HUES6 (cell line): ENCODE measurements around the gene PCDH7.

ENCODE experiments used
- H3K27ac ChIP-seq: 2 replicates; pipeline ENCODE4 v1.7.0; 2013; ENCODE audit warnings: low read depth, mild to moderate bottlenecking, low read length, inconsistent platforms
- H3K27me3 ChIP-seq: 2 replicates; pipeline ENCODE4 v1.6.1; 2013; ENCODE audit warnings: low read length; ENCODE audit not compliant: control insufficient read depth, insufficient read depth
- H3K36me3 ChIP-seq: 2 replicates; pipeline ENCODE4 v1.6.1; 2013; ENCODE audit warnings: low read length; ENCODE audit not compliant: control insufficient read depth, insufficient read depth
- H3K4me1 ChIP-seq: 2 replicates; pipeline ENCODE4 v1.6.1; 2013; ENCODE audit warnings: low read length; ENCODE audit not compliant: control insufficient read depth, insufficient read depth
- H3K4me3 ChIP-seq: 2 replicates; pipeline ENCODE4 v1.5.1; 2013; ENCODE audit warnings: low read depth, low read length
- H3K9ac ChIP-seq: one replicate; pipeline ENCODE4 v1.6.1; 2013; ENCODE audit warnings: mild to moderate bottlenecking, low read length
- H3K9me3 ChIP-seq: 2 replicates; pipeline ENCODE4 v1.6.1; 2013; ENCODE audit warnings: low read depth, low read length; ENCODE audit not compliant: control insufficient read depth, insufficient read depth

PCDH7 gene

GRCh38 chr4:30719454-30720020 lies 632 bp upstream of the PCDH7 start:
- no peak overlapping the region; the same call in 1 of the 2 replicates for H3K27ac ChIP-seq
- H3K9ac ChIP-seq, result peak overlapping the region; percentile 84
- no peaks in the 10 kb centered on the region for H3K9me3 ChIP-seq
- H3K4me1 ChIP-seq, result peaks cover 10% of the 10 kb centered on the region
- no peaks in the 10 kb centered on the region for H3K36me3 ChIP-seq
- H3K4me3 ChIP-seq, result peak overlapping the region; percentile 95
- H3K27me3 ChIP-seq, result peaks cover 64% of the 10 kb centered on the region

- H3K4me1 ChIP-seq, result peaks cover 10% of the 10 kb centered on the region
These were observed 554 bp downstream of the PCDH7 start for GRCh38 chr4:30720661-30721184.

GRCh38 chr4:30721185-30722091 lies 1.3 kb downstream of the PCDH7 start:
- peaks cover 10% of the 10 kb centered on the region for H3K4me1 ChIP-seq
- H3K36me3 ChIP-seq, result no peaks in the 10 kb centered on the region
- H3K4me3 ChIP-seq, result peak overlapping the region; percentile 95
- peak overlapping the region; percentile 84 for H3K9ac ChIP-seq
- no peak overlapping the region for H3K27ac ChIP-seq
- peaks cover 65% of the 10 kb centered on the region for H3K27me3 ChIP-seq
- no peaks in the 10 kb centered on the region for H3K9me3 ChIP-seq

More at GRCh38 chr4:30720661-30721184, 554 bp downstream of the PCDH7 start:
- H3K4me3 ChIP-seq, result peak overlapping the region; percentile 95
- H3K27ac ChIP-seq, result no peak overlapping the region
- H3K36me3 ChIP-seq, result no peaks in the 10 kb centered on the region
- H3K9me3 ChIP-seq, result no peaks in the 10 kb centered on the region
- H3K27me3 ChIP-seq, result peaks cover 65% of the 10 kb centered on the region
- H3K9ac ChIP-seq, result peak overlapping the region; percentile 84

GRCh38 chr4:30722092-30722358 lies 1.9 kb downstream of the PCDH7 start:
- peak overlapping the region; percentile 51 for H3K9ac ChIP-seq
- peaks cover 10% of the 10 kb centered on the region for H3K4me1 ChIP-seq
- H3K36me3 ChIP-seq, result no peaks in the 10 kb centered on the region
- H3K27me3 ChIP-seq, result peaks cover 65% of the 10 kb centered on the region
- H3K27ac ChIP-seq, result no peak overlapping the region
- peak overlapping the region; percentile 95 for H3K4me3 ChIP-seq
- H3K9me3 ChIP-seq, result no peaks in the 10 kb centered on the region

- Histone ChIP-seq H3K27me3 (peaks cover 63% of the 10 kb centered on the region), H3K4me1 (peaks cover 10% of the 10 kb centered on the region), H3K36me3 (no peaks in the 10 kb centered on the region), H3K4me3 (peak overlapping the region; percentile 95), H3K9me3 (no peaks in the 10 kb centered on the region), H3K27ac (no peak overlapping the region), H3K9ac (peak overlapping the region; percentile 51)
These were observed 2.4 kb downstream of the PCDH7 start for GRCh38 chr4:30722359-30723200.

- no peak overlapping the region for H3K27ac ChIP-seq
- no peaks in the 10 kb centered on the region for H3K9me3 ChIP-seq
- H3K4me1 ChIP-seq, result peaks cover 10% of the 10 kb centered on the region
- peak overlapping the region; percentile 95 for H3K4me3 ChIP-seq
- H3K36me3 ChIP-seq, result no peaks in the 10 kb centered on the region
- no peak overlapping the region for H3K9ac ChIP-seq
- peaks cover 58% of the 10 kb centered on the region for H3K27me3 ChIP-seq
These were observed 3.2 kb downstream of the PCDH7 start for GRCh38 chr4:30723201-30723955.

GRCh38 chr4:30724247-30724646 lies 4.1 kb downstream of the PCDH7 start:
- Histone ChIP-seq H3K27ac (no peak overlapping the region), H3K4me1 (peaks cover 7% of the 10 kb centered on the region; the same call in 1 of the 2 replicates), H3K9ac (no peak overlapping the region), H3K27me3 (peaks cover 49% of the 10 kb centered on the region), H3K9me3 (no peaks in the 10 kb centered on the region), H3K4me3 (peak overlapping the region; percentile 95), H3K36me3 (no peaks in the 10 kb centered on the region)

- Histone ChIP-seq H3K9ac (no peak overlapping the region), H3K9me3 (no peaks in the 10 kb centered on the region), H3K27me3 (peaks cover 41% of the 10 kb centered on the region), H3K27ac (no peak overlapping the region), H3K4me3 (peak overlapping the region; percentile 95; the same call in 1 of the 2 replicates), H3K4me1 (peaks cover 7% of the 10 kb centered on the region; the same call in 1 of the 2 replicates), H3K36me3 (no peaks in the 10 kb centered on the region)
These were observed 5.4 kb downstream of the PCDH7 start for GRCh38 chr4:30725562-30725961.

GRCh38 chr4:30726090-30726675 lies 6.0 kb downstream of the PCDH7 start:
- Histone ChIP-seq H3K4me3 (peak overlapping the region; percentile 95; the same call in 1 of the 2 replicates), H3K4me1 (peaks cover 7% of the 10 kb centered on the region; the same call in 1 of the 2 replicates), H3K27me3 (peaks cover 35% of the 10 kb centered on the region), H3K36me3 (no peaks in the 10 kb centered on the region), H3K9ac (no peak overlapping the region), H3K27ac (no peak overlapping the region), H3K9me3 (no peaks in the 10 kb centered on the region)

GRCh38 chr4:30727409-30727808 lies 7.2 kb downstream of the PCDH7 start:
- H3K9me3 ChIP-seq, result no peaks in the 10 kb centered on the region
- peaks cover 22% of the 10 kb centered on the region for H3K27me3 ChIP-seq
- H3K4me3 ChIP-seq, result no peak overlapping the region
- peaks cover 6% of the 10 kb centered on the region; the same call in 1 of the 2 replicates for H3K4me1 ChIP-seq
- H3K36me3 ChIP-seq, result no peaks in the 10 kb centered on the region
- H3K27ac ChIP-seq, result no peak overlapping the region
- no peak overlapping the region for H3K9ac ChIP-seq
